Natural killer cell (primary cell): ENCODE results near the gene IMPG1. TPM values are rescaled to one million over a fixed set of nuclear protein-coding genes. Genes with fewer than 3 reads are reported as not detected.

Experiments
- ATAC-seq, 3 donors: fragments of 150-1000 bp in 2 of 3; fragments of 200-7000 bp in 1 of 3; cut with Tn5 transposase; 1 replicate in 1 of 3; 2 replicates in 2 of 3; pipeline ENCODE4 v1.10.0; 2021; ENCODE audit warnings: mild to moderate bottlenecking in 2 of 3, moderate library complexity in 2 of 3
- DNase-seq, 2 donors: peaks; one replicate each; pipeline versions ENCODE4 v3.0.0 to v3.0.0-alpha.2; 2013 to 2021; ENCODE audit warnings: mixed read lengths in 1 of 2
- H3K27ac ChIP-seq: one replicate; pipeline ENCODE4 v1.5.1; 2013; ENCODE audit warnings: mild to moderate bottlenecking, low read length
- H3K27me3 ChIP-seq: one replicate; pipeline ENCODE4 v1.6.1; 2013; ENCODE audit warnings: low read length; ENCODE audit not compliant: control insufficient read depth, insufficient read depth
- H3K36me3 ChIP-seq: one replicate; pipeline ENCODE4 v1.6.1; 2013; ENCODE audit warnings: low read length; ENCODE audit not compliant: control insufficient read depth, insufficient read depth
- H3K4me1 ChIP-seq: one replicate; pipeline ENCODE4 v1.6.1; 2013; ENCODE audit warnings: low read length; ENCODE audit not compliant: control insufficient read depth, insufficient read depth
- H3K4me3 ChIP-seq: one replicate; pipeline ENCODE4 v1.5.1; 2013; ENCODE audit warnings: low read length
- H3K9me3 ChIP-seq: one replicate; pipeline ENCODE4 v1.6.1; 2013; ENCODE audit warnings: low read length; ENCODE audit not compliant: control insufficient read depth, insufficient read depth
- H3K27ac Mint-ChIP-seq, 2 donors: one replicate each; pipeline ENCODE4 v1.8.0; 2022; ENCODE audit warnings: mild to moderate bottlenecking in 2 of 2, mixed read lengths in 2 of 2, moderate library complexity in 1 of 2
- H3K27me3 Mint-ChIP-seq, 2 donors: one replicate each; pipeline ENCODE4 v1.8.0; 2022; ENCODE audit warnings: low read depth in 2 of 2, mixed read lengths in 2 of 2
- H3K36me3 Mint-ChIP-seq: one replicate; pipeline ENCODE4 v1.8.0; 2022; ENCODE audit warnings: mixed read lengths
- H3K4me1 Mint-ChIP-seq, 2 donors: one replicate each; pipeline ENCODE4 v1.8.0; 2022; ENCODE audit warnings: mixed read lengths in 2 of 2
- H3K4me3 Mint-ChIP-seq: one replicate; pipeline ENCODE4 v1.8.0; 2022; ENCODE audit warnings: mild to moderate bottlenecking, moderate library complexity, mixed read lengths
- H3K9me3 Mint-ChIP-seq, 2 donors: one replicate each; pipeline ENCODE4 v1.8.0; 2022; ENCODE audit warnings: mixed read lengths in 2 of 2
- WGBS: methylation state at CpG from one replicate; pipeline ENCODE4 v1.1.7; 2013; ENCODE audit warnings: missing lambda C conversion rate; ENCODE audit not compliant: insufficient coverage; 5-methylcytosine and 5-hydroxymethylcytosine counted together
- intact Hi-C: fragments of 100-400 bp; cut with micrococcal nuclease; formaldehyde crosslinking; loops from one replicate; pipeline ENCODE4 v1.14.2; 2022
- total RNA-seq, 4 donors: library from RNA; stranded (reverse); fragments of 120-200 nt in 1 of 4; gene quantifications; one replicate each; pipeline versions ENCODE4 v1.2.3 to v1.2.4, GENCODE V29; 2013 to 2022
- TF ChIP-seq, protein P1 (sequence below): fragments of 200-600 bp; IDR thresholded peaks from one replicate; pipeline ENCODE4 v1.8.0; 2022; ENCODE audit warnings: antibody characterized with exemption

Gene IMPG1
- total RNA-seq, 3 donors from 2014 or later (not counting 1 experiment from before 2014, with no cell fraction given), result not detected

DNA sequence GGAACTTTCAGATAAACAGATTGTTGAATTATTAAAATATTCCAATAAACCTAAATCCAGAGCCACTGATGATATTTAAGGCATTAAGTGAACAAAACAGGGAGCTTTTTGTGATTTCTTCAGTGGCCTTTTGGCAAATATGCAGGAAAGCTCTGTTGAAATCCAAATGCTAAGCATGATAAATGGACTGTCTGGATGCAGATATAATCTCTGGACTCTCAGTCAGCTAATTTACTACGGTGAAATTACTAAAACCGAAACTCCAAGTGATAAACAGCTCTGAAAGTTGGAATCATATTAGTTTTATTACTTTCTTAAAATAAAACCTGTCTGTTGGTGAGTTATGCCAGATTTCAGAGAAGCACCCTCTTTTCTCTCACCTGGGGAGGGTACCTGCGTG lies 120.3 kb downstream of the IMPG1 start:
- Histone ChIP-seq H3K27ac (no peak overlapping the region), H3K4me1 (no peaks in the 10 kb centered on the region), H3K4me3 (no peak overlapping the region), H3K27me3 (no peaks in the 10 kb centered on the region), H3K9me3 (no peaks in the 10 kb centered on the region), H3K36me3 (no peaks in the 10 kb centered on the region)
- Mint-ChIP-seq H3K36me3 (no peaks in the 10 kb centered on the region), H3K4me1 (no peaks in the 10 kb centered on the region), H3K27me3 (no peaks in the 10 kb centered on the region), H3K9me3 (peaks cover 4 to 5% of the 10 kb centered on the region in 2 donors), H3K4me3 (no peak overlapping the region), H3K27ac (no peak overlapping the region)
- TF ChIP-seq, protein P1, sequence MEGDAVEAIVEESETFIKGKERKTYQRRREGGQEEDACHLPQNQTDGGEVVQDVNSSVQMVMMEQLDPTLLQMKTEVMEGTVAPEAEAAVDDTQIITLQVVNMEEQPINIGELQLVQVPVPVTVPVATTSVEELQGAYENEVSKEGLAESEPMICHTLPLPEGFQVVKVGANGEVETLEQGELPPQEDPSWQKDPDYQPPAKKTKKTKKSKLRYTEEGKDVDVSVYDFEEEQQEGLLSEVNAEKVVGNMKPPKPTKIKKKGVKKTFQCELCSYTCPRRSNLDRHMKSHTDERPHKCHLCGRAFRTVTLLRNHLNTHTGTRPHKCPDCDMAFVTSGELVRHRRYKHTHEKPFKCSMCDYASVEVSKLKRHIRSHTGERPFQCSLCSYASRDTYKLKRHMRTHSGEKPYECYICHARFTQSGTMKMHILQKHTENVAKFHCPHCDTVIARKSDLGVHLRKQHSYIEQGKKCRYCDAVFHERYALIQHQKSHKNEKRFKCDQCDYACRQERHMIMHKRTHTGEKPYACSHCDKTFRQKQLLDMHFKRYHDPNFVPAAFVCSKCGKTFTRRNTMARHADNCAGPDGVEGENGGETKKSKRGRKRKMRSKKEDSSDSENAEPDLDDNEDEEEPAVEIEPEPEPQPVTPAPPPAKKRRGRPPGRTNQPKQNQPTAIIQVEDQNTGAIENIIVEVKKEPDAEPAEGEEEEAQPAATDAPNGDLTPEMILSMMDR, result no peak
- no CpG with 5 or more reads among the region's 3 CpGs for WGBS
- DNase-seq (no peak), ATAC-seq (no peak)
- intact Hi-C loops, result no loop called here

DNA sequence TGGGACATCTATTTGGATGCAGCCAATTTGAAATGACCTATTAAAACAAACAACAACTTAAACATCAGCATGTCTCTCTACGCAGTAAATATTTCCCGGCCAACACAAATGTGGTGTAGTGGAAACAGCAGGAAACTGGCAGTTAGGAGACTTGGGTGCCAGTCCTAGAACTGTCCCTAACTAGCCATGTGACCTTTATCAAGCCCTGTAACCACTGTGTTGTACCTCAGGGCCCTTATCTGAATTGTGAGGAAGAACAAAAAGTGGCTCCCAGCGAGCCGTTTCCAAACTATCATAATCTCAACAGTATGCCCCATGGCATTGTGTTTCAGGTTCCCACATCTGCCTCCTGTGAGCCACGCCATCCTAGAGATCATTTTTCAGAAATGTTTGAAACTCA lies 124.5 kb downstream of the IMPG1 start:
- 87% methylated on average over 4 of the region's 5 CpGs for WGBS
- H3K27ac ChIP-seq, result no peak overlapping the region
- no peaks in the 10 kb centered on the region for H3K4me1 Mint-ChIP-seq
- no peaks in the 10 kb centered on the region for H3K4me1 ChIP-seq
- no peak for DNase-seq
- H3K27me3 Mint-ChIP-seq, result no peaks in the 10 kb centered on the region
- no peaks in the 10 kb centered on the region for H3K36me3 ChIP-seq
- no peak for ATAC-seq
- no peak overlapping the region for H3K4me3 Mint-ChIP-seq
- H3K9me3 Mint-ChIP-seq, result no peaks in the 10 kb centered on the region
- no peaks in the 10 kb centered on the region for H3K9me3 ChIP-seq
- H3K4me3 ChIP-seq, result no peak overlapping the region
- intact Hi-C loops, result no loop called here
- no peaks in the 10 kb centered on the region for H3K27me3 ChIP-seq
- H3K27ac Mint-ChIP-seq, result no peak overlapping the region
- no peaks in the 10 kb centered on the region for H3K36me3 Mint-ChIP-seq
- TF ChIP-seq, protein P1, result no peak

DNA sequence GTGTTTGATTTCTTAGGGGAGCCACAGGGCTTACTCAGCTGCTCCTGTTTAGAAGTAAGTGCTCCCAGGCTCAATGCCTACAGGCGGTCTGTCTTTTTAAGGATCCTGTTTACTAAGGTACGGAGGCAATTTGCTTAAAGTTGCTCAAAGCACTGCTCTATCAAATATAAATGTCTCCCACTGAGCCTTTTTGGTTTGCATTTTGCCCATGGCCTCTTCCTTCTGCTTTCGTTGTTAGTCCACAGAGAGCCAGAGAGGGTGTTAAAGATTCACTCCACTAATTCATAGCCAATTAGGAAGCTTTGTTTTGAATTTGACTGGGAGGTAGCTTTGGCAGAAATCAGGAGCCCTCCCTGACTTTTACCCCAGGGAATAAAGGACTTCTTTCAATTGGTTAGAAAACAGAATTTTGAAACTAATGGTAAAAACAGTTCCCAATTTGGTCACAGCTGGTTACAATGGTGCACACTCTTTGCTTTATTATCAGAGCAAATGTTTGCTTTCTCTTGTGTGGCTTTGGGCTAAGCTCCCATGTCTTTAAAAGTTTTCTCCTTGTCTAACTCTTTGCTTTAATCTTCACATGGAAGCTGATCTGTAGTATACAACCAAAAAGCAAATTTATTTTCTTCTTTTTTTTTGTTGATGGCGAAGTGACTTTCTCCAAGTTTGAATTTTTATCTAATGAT lies 126.2 kb downstream of the IMPG1 start:
- H3K27ac Mint-ChIP-seq, result no peak overlapping the region
- no peak overlapping the region for H3K4me3 Mint-ChIP-seq
- no peaks in the 10 kb centered on the region for H3K27me3 Mint-ChIP-seq

More for the DNA sequence above, 126.2 kb downstream of the IMPG1 start:
- Histone ChIP-seq H3K27me3 (no peaks in the 10 kb centered on the region), H3K27ac (no peak overlapping the region), H3K4me3 (no peak overlapping the region), H3K36me3 (no peaks in the 10 kb centered on the region), H3K9me3 (no peaks in the 10 kb centered on the region), H3K4me1 (no peaks in the 10 kb centered on the region)
- ATAC-seq (no peak), DNase-seq (no peak)
- TF ChIP-seq, protein P1, result no peak
- no peaks in the 10 kb centered on the region for H3K9me3 Mint-ChIP-seq
- WGBS, result 66% methylated on average over 2 of the region's 4 CpGs
- H3K4me1 Mint-ChIP-seq, result no peaks in the 10 kb centered on the region
- H3K36me3 Mint-ChIP-seq, result no peaks in the 10 kb centered on the region
- intact Hi-C loops, result no loop called here
